ENCODE measurements around the gene KXD1. TPM values are rescaled to one million over a fixed set of nuclear protein-coding genes. Genes with fewer than 3 reads are reported as not detected.

Gene KXD1
- total and polyA plus RNA-seq, 10 of the 15 experiments (the other 5 are each of a cell fraction or from before 2014, with no cell fraction given) = 27.5 to 209 (median 129) TPM

DNA sequence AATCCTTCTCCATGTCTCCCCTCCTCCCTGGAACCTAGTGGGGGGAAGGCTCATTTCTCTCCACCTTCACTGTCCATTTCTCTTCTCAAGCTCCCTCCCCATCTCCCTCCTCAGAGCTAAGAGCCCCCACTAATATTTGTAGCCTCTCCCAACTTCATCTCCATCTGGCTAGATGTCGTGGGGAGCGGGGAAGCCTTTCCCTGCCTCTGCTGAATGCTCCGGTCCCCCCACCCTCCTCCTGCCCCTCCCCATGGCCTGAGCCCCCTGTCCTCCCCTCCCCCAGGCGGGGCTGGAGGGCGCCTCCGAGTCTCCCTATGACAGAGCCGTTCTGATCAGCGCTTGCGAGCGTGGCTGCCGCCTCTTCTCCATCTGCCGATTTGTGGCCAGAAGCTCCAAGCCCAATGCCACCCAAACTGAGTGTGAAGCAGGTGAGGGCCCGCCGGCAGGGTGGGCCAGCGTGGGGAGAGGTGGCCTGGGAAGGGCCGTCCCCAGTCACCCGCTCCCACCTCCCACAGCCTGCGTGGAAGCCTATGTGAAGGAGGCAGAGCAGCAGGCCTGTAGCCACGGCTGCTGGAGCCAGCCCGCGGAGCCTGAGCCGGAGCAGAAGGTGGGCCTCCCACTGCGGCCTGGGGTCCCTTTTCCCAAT, 56.0 kb downstream of the KXD1 start:
- Histone ChIP-seq H3K79me2 (ENCODE audit: control insufficient read depth, insufficient read depth, low read length) (no peaks in the 10 kb centered on the region), H3K27me3 (replicated peaks in 1 of 2; ENCODE audit: control insufficient read depth in 2 of 2, insufficient read depth in 2 of 2, low read length in 1 of 2) (peaks cover 15 to 25% of the 10 kb centered on the region in 2 experiments), H3K9me3 (replicated peaks; ENCODE audit: control insufficient read depth, insufficient read depth, low read length) (no peaks in the 10 kb centered on the region), H3K36me3 (ENCODE audit: control insufficient read depth in 2 of 2, insufficient read depth in 2 of 2, low read length in 1 of 2) (no peaks in the 10 kb centered on the region), H3K4me3 (no peak overlapping the region), H4K20me1 (ENCODE audit: control insufficient read depth, insufficient read depth) (peaks cover 2% of the 10 kb centered on the region; the same call in 1 of the 2 replicates), H2AFZ (ENCODE audit: control insufficient read depth, low read depth, low read length) (no peak overlapping the region), H3K4me2 (ENCODE audit: control insufficient read depth, insufficient read depth) (no peak overlapping the region), H3K9ac (ENCODE audit: control insufficient read depth, insufficient read depth, low read length) (no peak overlapping the region), H3K4me1 (ENCODE audit: control insufficient read depth, insufficient read depth, low read length) (no peaks in the 10 kb centered on the region), H3K27ac (ENCODE audit: control insufficient read depth, insufficient read depth) (no peak overlapping the region)
- ChIA-PET POLR2A (no interaction called here), SMC1A (ENCODE audit: uncharacterized antibody, unreplicated experiment) (no interaction called here), RAD21 (ENCODE audit: unreplicated experiment) (no interaction called here), CTCF (no interaction called here)
- in situ Hi-C loops (cut with MboI) (no loop called here), intact Hi-C loops (cut with micrococcal nuclease; ENCODE audit: unreplicated experiment) (no loop called here)
- BruUV-seq (replicated peaks) = no TSS peak
- 46% methylated on average over 17 of the region's 23 CpGs for WGBS (ENCODE audit: insufficient coverage, insufficient replicate concordance, low lambda C conversion rate, missing lambda C conversion rate)
- DNase-seq (ENCODE audit: low read depth, low spot score) = no peak
- ATAC-seq = no peak
- no peak for FAIRE-seq
- no peak for TF ChIP-seq JUND (IDR thresholded peaks at IDR 0.05; ENCODE audit: low read depth, low read length)
- TF ChIP-seq BRCA1 (IDR thresholded peaks at IDR 0.05; ENCODE audit: low read depth, low read length) = no peak
- no peak for TF ChIP-seq IKZF2 (IDR thresholded peaks at IDR 0.05)
- TF ChIP-seq RFX5 (IDR thresholded peaks at IDR 0.05; ENCODE audit: low read depth, low read length) = no peak
- TF ChIP-seq, protein P1, sequence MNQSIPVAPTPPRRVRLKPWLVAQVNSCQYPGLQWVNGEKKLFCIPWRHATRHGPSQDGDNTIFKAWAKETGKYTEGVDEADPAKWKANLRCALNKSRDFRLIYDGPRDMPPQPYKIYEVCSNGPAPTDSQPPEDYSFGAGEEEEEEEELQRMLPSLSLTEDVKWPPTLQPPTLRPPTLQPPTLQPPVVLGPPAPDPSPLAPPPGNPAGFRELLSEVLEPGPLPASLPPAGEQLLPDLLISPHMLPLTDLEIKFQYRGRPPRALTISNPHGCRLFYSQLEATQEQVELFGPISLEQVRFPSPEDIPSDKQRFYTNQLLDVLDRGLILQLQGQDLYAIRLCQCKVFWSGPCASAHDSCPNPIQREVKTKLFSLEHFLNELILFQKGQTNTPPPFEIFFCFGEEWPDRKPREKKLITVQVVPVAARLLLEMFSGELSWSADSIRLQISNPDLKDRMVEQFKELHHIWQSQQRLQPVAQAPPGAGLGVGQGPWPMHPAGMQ (IDR thresholded peaks at IDR 0.05; ENCODE audit: borderline replicate concordance) = no peak
- TF ChIP-seq, protein P2, sequence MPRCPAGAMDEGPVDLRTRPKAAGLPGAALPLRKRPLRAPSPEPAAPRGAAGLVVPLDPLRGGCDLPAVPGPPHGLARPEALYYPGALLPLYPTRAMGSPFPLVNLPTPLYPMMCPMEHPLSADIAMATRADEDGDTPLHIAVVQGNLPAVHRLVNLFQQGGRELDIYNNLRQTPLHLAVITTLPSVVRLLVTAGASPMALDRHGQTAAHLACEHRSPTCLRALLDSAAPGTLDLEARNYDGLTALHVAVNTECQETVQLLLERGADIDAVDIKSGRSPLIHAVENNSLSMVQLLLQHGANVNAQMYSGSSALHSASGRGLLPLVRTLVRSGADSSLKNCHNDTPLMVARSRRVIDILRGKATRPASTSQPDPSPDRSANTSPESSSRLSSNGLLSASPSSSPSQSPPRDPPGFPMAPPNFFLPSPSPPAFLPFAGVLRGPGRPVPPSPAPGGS (IDR thresholded peaks at IDR 0.05; ENCODE audit: borderline replicate concordance, insufficient read depth, low read depth, low read length, poor library complexity, severe bottlenecking) = no peak
- TF ChIP-seq, protein P3, sequence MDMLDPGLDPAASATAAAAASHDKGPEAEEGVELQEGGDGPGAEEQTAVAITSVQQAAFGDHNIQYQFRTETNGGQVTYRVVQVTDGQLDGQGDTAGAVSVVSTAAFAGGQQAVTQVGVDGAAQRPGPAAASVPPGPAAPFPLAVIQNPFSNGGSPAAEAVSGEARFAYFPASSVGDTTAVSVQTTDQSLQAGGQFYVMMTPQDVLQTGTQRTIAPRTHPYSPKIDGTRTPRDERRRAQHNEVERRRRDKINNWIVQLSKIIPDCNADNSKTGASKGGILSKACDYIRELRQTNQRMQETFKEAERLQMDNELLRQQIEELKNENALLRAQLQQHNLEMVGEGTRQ (IDR thresholded peaks at IDR 0.05; ENCODE audit: borderline replicate concordance, low read depth, low read length) = no peak
- TF ChIP-seq CREM (IDR thresholded peaks at IDR 0.05; ENCODE audit: low read depth) = no peak
- no peak for TF ChIP-seq MYC (IDR thresholded peaks at IDR 0.05; ENCODE audit: insufficient read depth, insufficient read length, insufficient replicate concordance, low read length, severe bottlenecking)
- TF ChIP-seq, protein P4, sequence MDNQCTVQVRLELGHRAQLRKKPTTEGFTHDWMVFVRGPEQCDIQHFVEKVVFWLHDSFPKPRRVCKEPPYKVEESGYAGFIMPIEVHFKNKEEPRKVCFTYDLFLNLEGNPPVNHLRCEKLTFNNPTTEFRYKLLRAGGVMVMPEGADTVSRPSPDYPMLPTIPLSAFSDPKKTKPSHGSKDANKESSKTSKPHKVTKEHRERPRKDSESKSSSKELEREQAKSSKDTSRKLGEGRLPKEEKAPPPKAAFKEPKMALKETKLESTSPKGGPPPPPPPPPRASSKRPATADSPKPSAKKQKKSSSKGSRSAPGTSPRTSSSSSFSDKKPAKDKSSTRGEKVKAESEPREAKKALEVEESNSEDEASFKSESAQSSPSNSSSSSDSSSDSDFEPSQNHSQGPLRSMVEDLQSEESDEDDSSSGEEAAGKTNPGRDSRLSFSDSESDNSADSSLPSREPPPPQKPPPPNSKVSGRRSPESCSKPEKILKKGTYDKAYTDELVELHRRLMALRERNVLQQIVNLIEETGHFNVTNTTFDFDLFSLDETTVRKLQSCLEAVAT (IDR thresholded peaks at IDR 0.05) = no peak
- no peak for TF ChIP-seq LARP7 (IDR thresholded peaks at IDR 0.05)
- no peak for TF ChIP-seq SMAD1 (IDR thresholded peaks at IDR 0.05; ENCODE audit: low read depth, partially characterized antibody)
- no peak for TF ChIP-seq RAD21 (IDR thresholded peaks at IDR 0.05; ENCODE audit: insufficient read depth, low read depth, low read length)
- no peak for TF ChIP-seq SMAD5 (IDR thresholded peaks at IDR 0.05; ENCODE audit: low read depth)
- TF ChIP-seq, protein P5, sequence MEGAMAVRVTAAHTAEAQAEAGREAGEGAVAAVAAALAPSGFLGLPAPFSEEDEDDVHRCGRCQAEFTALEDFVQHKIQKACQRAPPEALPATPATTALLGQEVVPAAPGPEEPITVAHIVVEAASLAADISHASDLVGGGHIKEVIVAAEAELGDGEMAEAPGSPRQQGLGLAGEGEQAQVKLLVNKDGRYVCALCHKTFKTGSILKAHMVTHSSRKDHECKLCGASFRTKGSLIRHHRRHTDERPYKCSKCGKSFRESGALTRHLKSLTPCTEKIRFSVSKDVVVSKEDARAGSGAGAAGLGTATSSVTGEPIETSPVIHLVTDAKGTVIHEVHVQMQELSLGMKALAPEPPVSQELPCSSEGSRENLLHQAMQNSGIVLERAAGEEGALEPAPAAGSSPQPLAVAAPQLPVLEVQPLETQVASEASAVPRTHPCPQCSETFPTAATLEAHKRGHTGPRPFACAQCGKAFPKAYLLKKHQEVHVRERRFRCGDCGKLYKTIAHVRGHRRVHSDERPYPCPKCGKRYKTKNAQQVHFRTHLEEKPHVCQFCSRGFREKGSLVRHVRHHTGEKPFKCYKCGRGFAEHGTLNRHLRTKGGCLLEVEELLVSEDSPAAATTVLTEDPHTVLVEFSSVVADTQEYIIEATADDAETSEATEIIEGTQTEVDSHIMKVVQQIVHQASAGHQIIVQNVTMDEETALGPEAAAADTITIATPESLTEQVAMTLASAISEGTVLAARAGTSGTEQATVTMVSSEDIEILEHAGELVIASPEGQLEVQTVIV (IDR thresholded peaks at IDR 0.05; ENCODE audit: borderline replicate concordance, partially characterized antibody) = no peak
